GM23338 (cell line): ENCODE data around the gene RPL10. TPM values are rescaled to one million over a fixed set of nuclear protein-coding genes. Genes with fewer than 3 reads are reported as not detected.

ENCODE experiments used
- ATAC-seq: fragments of 200-7000 bp; cut with Tn5 transposase; 3 replicates; pipeline ENCODE4 v1.9.1; 2020
- DNase-seq: peaks from one replicate; pipeline ENCODE4 v3.0.0-alpha.2; 2015; ENCODE audit warnings: low spot score
- H2AFZ ChIP-seq: fragments of 200-600 bp; sonication (generic); 2 replicates; pipeline ENCODE4 v1.8.0; 2016; ENCODE audit warnings: antibody characterized with exemption, mild to moderate bottlenecking, moderate library complexity
- H3F3A ChIP-seq: fragments of 200-600 bp; sonication (generic); replicated peaks from 2 replicates; pipeline ENCODE4 v1.8.0; 2017; ENCODE audit warnings: antibody characterized with exemption, mixed run types, low read depth
- H3K27ac ChIP-seq: fragments of 200-600 bp; sonication (generic); 2 replicates; pipeline ENCODE4 v1.6.1; 2016; ENCODE audit warnings: low read depth
- H3K27me3 ChIP-seq: fragments of 200-600 bp; sonication (generic); 2 replicates; pipeline ENCODE4 v1.8.0; 2016; ENCODE audit warnings: mild to moderate bottlenecking, mixed run types, moderate library complexity; ENCODE audit not compliant: insufficient read depth
- H3K36me3 ChIP-seq: fragments of 200-600 bp; sonication (generic); 2 replicates; pipeline ENCODE4 v1.8.0; 2016; ENCODE audit warnings: mild to moderate bottlenecking; ENCODE audit not compliant: insufficient read depth
- H3K4me1 ChIP-seq: fragments of 200-600 bp; sonication (generic); 2 replicates; pipeline ENCODE4 v1.8.0; 2016; ENCODE audit warnings: mild to moderate bottlenecking, moderate library complexity; ENCODE audit not compliant: insufficient read depth
- H3K4me2 ChIP-seq: fragments of 200-600 bp; sonication (generic); 2 replicates; pipeline ENCODE4 v1.7.1; 2017; ENCODE audit warnings: mixed run types
- H3K4me3 ChIP-seq: fragments of 200-600 bp; sonication (generic); 2 replicates; pipeline ENCODE4 v1.6.1; 2016; ENCODE audit warnings: mixed run types
- H3K79me2 ChIP-seq: fragments of 200-600 bp; sonication (generic); replicated peaks from 2 replicates; pipeline ENCODE4 v1.8.0; 2017; ENCODE audit warnings: mild to moderate bottlenecking; ENCODE audit not compliant: insufficient read depth
- H3K9me2 ChIP-seq: fragments of 200-600 bp; sonication (generic); 2 replicates; pipeline ENCODE4 v1.8.0; 2017; ENCODE audit not compliant: insufficient read depth
- H4K20me1 ChIP-seq: fragments of 200-600 bp; sonication (generic); replicated peaks from 2 replicates; pipeline ENCODE4 v1.8.0; 2017; ENCODE audit warnings: mild to moderate bottlenecking; ENCODE audit not compliant: insufficient read depth
- H3K27ac Mint-ChIP-seq: 2 replicates; pipeline ENCODE4 v1.8.0; 2020; ENCODE audit warnings: inconsistent platforms, mild to moderate bottlenecking, moderate library complexity, mixed read lengths
- H3K27me3 Mint-ChIP-seq: 3 replicates; pipeline ENCODE4 v1.8.0; 2022; ENCODE audit warnings: low read depth, mild to moderate bottlenecking, moderate library complexity, mixed read lengths, inconsistent platforms; ENCODE audit not compliant: insufficient read depth, poor library complexity
- H3K36me3 Mint-ChIP-seq: 3 replicates; pipeline ENCODE4 v1.8.0; 2021; ENCODE audit warnings: low read depth, mild to moderate bottlenecking, inconsistent platforms, moderate library complexity, mixed read lengths
- H3K4me1 Mint-ChIP-seq: 3 replicates; pipeline ENCODE4 v1.8.0; 2020; ENCODE audit warnings: mild to moderate bottlenecking, inconsistent platforms, mixed read lengths
- H3K4me3 Mint-ChIP-seq: 3 replicates; pipeline ENCODE4 v1.8.0; 2021; ENCODE audit warnings: moderate library complexity, mild to moderate bottlenecking, inconsistent platforms, mixed read lengths
- H3K9me3 Mint-ChIP-seq: 3 replicates; pipeline ENCODE4 v1.8.0; 2020; ENCODE audit warnings: moderate library complexity, mild to moderate bottlenecking, inconsistent platforms, mixed read lengths
- CREB1 ChIP-seq: fragments of 250-450 bp; sonication (Bioruptor Pico); IDR thresholded peaks from 2 replicates; pipeline ENCODE4 v1.5.0; 2020; ENCODE audit warnings: low read depth, mild to moderate bottlenecking, moderate library complexity
- CTCF ChIP-seq, 2 experiments: fragments of 200-600 bp in 1 of 2; sonication (generic) in 1 of 2; conservative IDR thresholded peaks; 2 replicates each; pipeline versions ENCODE4 v1.5.1 to v1.6.1; 2016 to 2017; ENCODE audit warnings: antibody characterized with exemption in 2 of 2, low read depth in 2 of 2, mild to moderate bottlenecking in 2 of 2, moderate library complexity in 1 of 2
- ETS1 ChIP-seq: IDR thresholded peaks from 2 replicates; pipeline ENCODE4 v1.6.1; 2016; ENCODE audit warnings: antibody characterized with exemption
- EZH2 ChIP-seq: fragments of 200-600 bp; sonication (generic); IDR thresholded peaks from one replicate; pipeline ENCODE4 v1.8.0; 2017; ENCODE audit warnings: antibody characterized with exemption, mild to moderate bottlenecking, low read depth; ENCODE audit not compliant: unreplicated experiment
- EZH2phosphoT487 ChIP-seq: fragments of 200-600 bp; sonication (generic); IDR thresholded peaks from one replicate; pipeline ENCODE4 v1.8.1; 2018; ENCODE audit warnings: antibody characterized with exemption; ENCODE audit not compliant: unreplicated experiment
- JUNB ChIP-seq: IDR thresholded peaks from one replicate; pipeline ENCODE4 v1.6.1; 2016; ENCODE audit warnings: antibody characterized with exemption; ENCODE audit not compliant: unreplicated experiment
- NANOG ChIP-seq: IDR thresholded peaks from 2 replicates; pipeline ENCODE4 v1.6.1; 2016; ENCODE audit warnings: antibody characterized with exemption, borderline replicate concordance
- POLR2AphosphoS5 ChIP-seq: IDR thresholded peaks from 2 replicates; pipeline ENCODE4 v1.6.1; 2016; ENCODE audit warnings: antibody characterized with exemption, low read depth
- REST ChIP-seq: IDR thresholded peaks from one replicate; pipeline ENCODE4 v1.6.1; 2018; ENCODE audit warnings: antibody characterized with exemption; ENCODE audit not compliant: unreplicated experiment
- STAT1 ChIP-seq: IDR thresholded peaks from one replicate; pipeline ENCODE4 v1.6.1; 2016; ENCODE audit warnings: antibody characterized with exemption; ENCODE audit not compliant: unreplicated experiment
- ZNF114 ChIP-seq: fragments of 250-450 bp; sonication (Bioruptor Pico); IDR thresholded peaks from 2 replicates; pipeline ENCODE4 v1.5.0; 2020; ENCODE audit warnings: mild to moderate bottlenecking, moderate library complexity
- ZNF331 ChIP-seq: fragments of 250-450 bp; sonication (Bioruptor Pico); IDR thresholded peaks from 2 replicates; pipeline ENCODE4 v1.5.0; 2020; ENCODE audit warnings: low read depth, mild to moderate bottlenecking, moderate library complexity
- ZNF462 ChIP-seq: fragments of 250-450 bp; sonication (Bioruptor Pico); IDR thresholded peaks from 2 replicates; pipeline ENCODE4 v1.5.0; 2020; ENCODE audit warnings: mild to moderate bottlenecking, moderate library complexity
- polyA plus RNA-seq: library from polyadenylated mRNA; unstranded; fragments of >200 nt; fragmentation: Nextera tagmentation; extraction: Ambion mirVana; gene quantifications from 2 replicates; pipeline ENCODE4 v1.2.1, GENCODE V29; 2016
- total RNA-seq: library from RNA; depleted of rRNA; stranded (reverse); fragments of >200 nt; shearing (Covaris generic); gene quantifications from 2 replicates; pipeline ENCODE4 v1.2.3, GENCODE V29; 2014

The RPL10 gene
- total and polyA plus RNA-seq, 2 experiments from 2014 or later: 1,696 to 4,929 TPM

- H3K4me2 ChIP-seq: no peak overlapping the region
- H3K9me2 ChIP-seq: no peaks in the 10 kb centered on the region
- peaks cover 13% of the 10 kb centered on the region for H3K36me3 ChIP-seq
- H3K27me3 ChIP-seq: no peaks in the 10 kb centered on the region
- Mint-ChIP-seq H3K27ac (no peak overlapping the region), H3K4me1 (no peaks in the 10 kb centered on the region; the same call in 2 of the 3 replicates), H3K4me3 (no peak overlapping the region), H3K27me3 (peaks cover 23% of the 10 kb centered on the region), H3K36me3 (peaks cover 81% of the 10 kb centered on the region), H3K9me3 (peaks cover 5% of the 10 kb centered on the region; the same call in 2 of the 3 replicates)
- DNase-seq (no peak), ATAC-seq (no peak)
- H2AFZ ChIP-seq: no peak overlapping the region
- no peaks in the 10 kb centered on the region for H3K4me1 ChIP-seq
- no peak overlapping the region for H3K27ac ChIP-seq
- peaks cover 55% of the 10 kb centered on the region for H3K79me2 ChIP-seq
- no peak overlapping the region for H3K4me3 ChIP-seq
- H4K20me1 ChIP-seq: peaks cover 6% of the 10 kb centered on the region
- 0 out of 2 replicates have a peak, but pooled peaks cover 4% of the 10 kb centered on the region for H3F3A ChIP-seq
- no peak for TF ChIP-seq NANOG
- TF ChIP-seq EZH2phosphoT487: no peak
- no peak for TF ChIP-seq STAT1
- no peak for TF ChIP-seq EZH2
- no peak for TF ChIP-seq ZNF462 (CRISPR knock-in tag)
- no peak for TF ChIP-seq CREB1 (CRISPR knock-in tag)
- TF ChIP-seq CTCF (conservative IDR thresholded peaks at IDR 0.05; ENCODE audit: low read depth in 2 of 2): no peak
- TF ChIP-seq ZNF114: no peak
- no peak for TF ChIP-seq ZNF331 (CRISPR knock-in tag)
- no peak; the same call in none of the 2 replicates for TF ChIP-seq POLR2AphosphoS5
- TF ChIP-seq JUNB: no peak
- TF ChIP-seq REST: no peak
- no peak for TF ChIP-seq ETS1
These were observed 32.0 kb upstream of the RPL10 start for GRCh38 chrX:154365997-154366665.
